Measurements from ENCODE around the gene EPS8L2. TPM values are rescaled to one million over a fixed set of nuclear protein-coding genes. Genes with fewer than 3 reads are reported as not detected.
A peak's percentile ranks its signal among the peaks of the same experiment; 100 is the strongest.

EPS8L2 gene
- total and polyA plus RNA-seq, 9 of the 15 experiments (the other 6 are each of a cell fraction or from before 2014, with no cell fraction given) = 0.75 to 17.0 (median 3.7) TPM

- TF ChIP-seq, protein P1, sequence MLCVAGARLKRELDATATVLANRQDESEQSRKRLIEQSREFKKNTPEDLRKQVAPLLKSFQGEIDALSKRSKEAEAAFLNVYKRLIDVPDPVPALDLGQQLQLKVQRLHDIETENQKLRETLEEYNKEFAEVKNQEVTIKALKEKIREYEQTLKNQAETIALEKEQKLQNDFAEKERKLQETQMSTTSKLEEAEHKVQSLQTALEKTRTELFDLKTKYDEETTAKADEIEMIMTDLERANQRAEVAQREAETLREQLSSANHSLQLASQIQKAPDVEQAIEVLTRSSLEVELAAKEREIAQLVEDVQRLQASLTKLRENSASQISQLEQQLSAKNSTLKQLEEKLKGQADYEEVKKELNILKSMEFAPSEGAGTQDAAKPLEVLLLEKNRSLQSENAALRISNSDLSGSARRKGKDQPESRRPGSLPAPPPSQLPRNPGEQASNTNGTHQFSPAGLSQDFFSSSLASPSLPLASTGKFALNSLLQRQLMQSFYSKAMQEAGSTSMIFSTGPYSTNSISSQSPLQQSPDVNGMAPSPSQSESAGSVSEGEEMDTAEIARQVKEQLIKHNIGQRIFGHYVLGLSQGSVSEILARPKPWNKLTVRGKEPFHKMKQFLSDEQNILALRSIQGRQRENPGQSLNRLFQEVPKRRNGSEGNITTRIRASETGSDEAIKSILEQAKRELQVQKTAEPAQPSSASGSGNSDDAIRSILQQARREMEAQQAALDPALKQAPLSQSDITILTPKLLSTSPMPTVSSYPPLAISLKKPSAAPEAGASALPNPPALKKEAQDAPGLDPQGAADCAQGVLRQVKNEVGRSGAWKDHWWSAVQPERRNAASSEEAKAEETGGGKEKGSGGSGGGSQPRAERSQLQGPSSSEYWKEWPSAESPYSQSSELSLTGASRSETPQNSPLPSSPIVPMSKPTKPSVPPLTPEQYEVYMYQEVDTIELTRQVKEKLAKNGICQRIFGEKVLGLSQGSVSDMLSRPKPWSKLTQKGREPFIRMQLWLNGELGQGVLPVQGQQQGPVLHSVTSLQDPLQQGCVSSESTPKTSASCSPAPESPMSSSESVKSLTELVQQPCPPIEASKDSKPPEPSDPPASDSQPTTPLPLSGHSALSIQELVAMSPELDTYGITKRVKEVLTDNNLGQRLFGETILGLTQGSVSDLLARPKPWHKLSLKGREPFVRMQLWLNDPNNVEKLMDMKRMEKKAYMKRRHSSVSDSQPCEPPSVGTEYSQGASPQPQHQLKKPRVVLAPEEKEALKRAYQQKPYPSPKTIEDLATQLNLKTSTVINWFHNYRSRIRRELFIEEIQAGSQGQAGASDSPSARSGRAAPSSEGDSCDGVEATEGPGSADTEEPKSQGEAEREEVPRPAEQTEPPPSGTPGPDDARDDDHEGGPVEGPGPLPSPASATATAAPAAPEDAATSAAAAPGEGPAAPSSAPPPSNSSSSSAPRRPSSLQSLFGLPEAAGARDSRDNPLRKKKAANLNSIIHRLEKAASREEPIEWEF (CRISPR knock-in tag; IDR thresholded peaks at IDR 0.05) = no peak
- TF ChIP-seq TCF7 (IDR thresholded peaks at IDR 0.05; ENCODE audit: borderline replicate concordance) (no peak), GTF2B (IDR thresholded peaks at IDR 0.05; ENCODE audit: extremely low read depth, insufficient read length) (no peak), PHB (CRISPR knock-in tag; IDR thresholded peaks at IDR 0.05) (no peak), ASH1L (IDR thresholded peaks at IDR 0.05; ENCODE audit: borderline replicate concordance, low read depth, partially characterized antibody) (no peak), E2F3 (CRISPR knock-in tag; IDR thresholded peaks at IDR 0.05) (no peak), MCM2 (IDR thresholded peaks at IDR 0.05; ENCODE audit: low read depth) (no peak), ZNF57 (CRISPR knock-in tag; IDR thresholded peaks at IDR 0.05) (no peak), MEIS2 (IDR thresholded peaks at IDR 0.05; ENCODE audit: partially characterized antibody) (no peak), ZHX1 (conservative IDR thresholded peaks at IDR 0.05; ENCODE audit: low read length) (no peak), NRF1 (conservative IDR thresholded peaks at IDR 0.05 in 1 of 2, IDR thresholded peaks at IDR 0.05 in 1 of 2) (peak; percentile 17 to 33; a peak in 2 of 4 replicates), CBX3 (IDR thresholded peaks at IDR 0.05; ENCODE audit: borderline replicate concordance in 1 of 2, low read length in 2 of 2) (peak in 1 of 2 experiments; percentile 63; a peak in 1 of 3 replicates), RBM14 (IDR thresholded peaks at IDR 0.05; ENCODE audit: borderline replicate concordance, insufficient read depth, low read depth, low read length) (no peak)
- TF ChIP-seq, protein P2, sequence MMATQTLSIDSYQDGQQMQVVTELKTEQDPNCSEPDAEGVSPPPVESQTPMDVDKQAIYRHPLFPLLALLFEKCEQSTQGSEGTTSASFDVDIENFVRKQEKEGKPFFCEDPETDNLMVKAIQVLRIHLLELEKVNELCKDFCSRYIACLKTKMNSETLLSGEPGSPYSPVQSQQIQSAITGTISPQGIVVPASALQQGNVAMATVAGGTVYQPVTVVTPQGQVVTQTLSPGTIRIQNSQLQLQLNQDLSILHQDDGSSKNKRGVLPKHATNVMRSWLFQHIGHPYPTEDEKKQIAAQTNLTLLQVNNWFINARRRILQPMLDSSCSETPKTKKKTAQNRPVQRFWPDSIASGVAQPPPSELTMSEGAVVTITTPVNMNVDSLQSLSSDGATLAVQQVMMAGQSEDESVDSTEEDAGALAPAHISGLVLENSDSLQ (IDR thresholded peaks at IDR 0.05) = 0 out of 2 replicates have a peak, but pooled peaks have one; percentile 5
- TF ChIP-seq, protein P3, sequence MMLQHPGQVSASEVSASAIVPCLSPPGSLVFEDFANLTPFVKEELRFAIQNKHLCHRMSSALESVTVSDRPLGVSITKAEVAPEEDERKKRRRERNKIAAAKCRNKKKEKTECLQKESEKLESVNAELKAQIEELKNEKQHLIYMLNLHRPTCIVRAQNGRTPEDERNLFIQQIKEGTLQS (IDR thresholded peaks at IDR 0.05) = no peak
- TF ChIP-seq, protein P3 (CRISPR knock-in tag; conservative IDR thresholded peaks at IDR 0.05) = no peak
Observed at GRCh38 chr11:690738-691633, 15.0 kb upstream of the EPS8L2 start (continued).
